GM12875 (cell line): Measurements from ENCODE around the gene EPS8L2.

ENCODE experiments used
- H3K4me3 ChIP-seq: one replicate; pipeline ENCODE4 v1.5.1; 2011; ENCODE audit warnings: low read depth, low read length, control low read depth
- TF ChIP-seq, protein P1 (sequence below): IDR thresholded peaks from 2 replicates; pipeline ENCODE4 v1.5.1; 2011; ENCODE audit warnings: low read depth, mild to moderate bottlenecking, control low read depth, inconsistent platforms, low read length, moderate library complexity, borderline replicate concordance; ENCODE audit not compliant: insufficient read depth

The EPS8L2 gene

DNA sequence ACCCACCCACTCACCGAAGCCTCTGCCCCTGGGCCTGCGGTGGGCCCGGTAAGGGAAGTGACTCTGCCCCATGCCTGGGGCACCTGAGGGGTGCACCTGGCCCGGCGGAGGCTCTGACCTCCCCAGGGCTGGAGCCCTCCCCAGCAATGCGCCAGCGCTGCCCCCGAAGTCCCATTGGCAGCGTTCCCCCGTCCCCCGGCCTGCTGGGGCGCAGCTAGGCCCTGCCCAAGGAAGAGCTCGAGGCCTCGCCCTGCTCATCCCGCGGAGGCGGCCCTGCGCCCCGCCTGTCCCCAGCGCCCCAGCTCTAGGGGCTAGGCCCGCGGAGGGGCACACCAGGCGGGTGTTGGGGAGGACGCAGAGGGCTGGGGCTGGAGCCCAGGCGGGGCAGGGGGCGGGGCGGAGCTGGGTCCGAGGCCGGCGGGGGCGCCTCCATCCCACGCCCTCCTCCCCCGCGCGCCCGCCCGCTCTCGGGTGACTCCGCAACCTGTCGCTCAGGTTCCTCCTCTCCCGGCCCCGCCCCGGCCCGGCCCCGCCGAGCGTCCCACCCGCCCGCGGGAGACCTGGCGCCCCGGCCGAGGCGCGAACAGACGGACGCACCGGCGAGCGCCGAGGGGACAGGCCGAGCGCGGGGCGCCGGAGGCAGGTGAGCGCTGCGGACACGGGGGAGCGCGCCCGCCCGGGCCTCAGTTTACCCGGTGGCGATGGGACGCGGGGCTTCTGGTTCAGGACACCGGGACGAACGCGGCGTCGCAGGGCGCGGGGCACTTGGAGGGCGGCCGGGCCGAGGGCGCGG lies at the start of gene EPS8L2:
Gene EPS8L2 (plus strand): TSS at position 586 of the 793 bp plus-strand sequence. CDS start 3,177 bp downstream, outside the sequence.
- TF ChIP-seq, protein P1, sequence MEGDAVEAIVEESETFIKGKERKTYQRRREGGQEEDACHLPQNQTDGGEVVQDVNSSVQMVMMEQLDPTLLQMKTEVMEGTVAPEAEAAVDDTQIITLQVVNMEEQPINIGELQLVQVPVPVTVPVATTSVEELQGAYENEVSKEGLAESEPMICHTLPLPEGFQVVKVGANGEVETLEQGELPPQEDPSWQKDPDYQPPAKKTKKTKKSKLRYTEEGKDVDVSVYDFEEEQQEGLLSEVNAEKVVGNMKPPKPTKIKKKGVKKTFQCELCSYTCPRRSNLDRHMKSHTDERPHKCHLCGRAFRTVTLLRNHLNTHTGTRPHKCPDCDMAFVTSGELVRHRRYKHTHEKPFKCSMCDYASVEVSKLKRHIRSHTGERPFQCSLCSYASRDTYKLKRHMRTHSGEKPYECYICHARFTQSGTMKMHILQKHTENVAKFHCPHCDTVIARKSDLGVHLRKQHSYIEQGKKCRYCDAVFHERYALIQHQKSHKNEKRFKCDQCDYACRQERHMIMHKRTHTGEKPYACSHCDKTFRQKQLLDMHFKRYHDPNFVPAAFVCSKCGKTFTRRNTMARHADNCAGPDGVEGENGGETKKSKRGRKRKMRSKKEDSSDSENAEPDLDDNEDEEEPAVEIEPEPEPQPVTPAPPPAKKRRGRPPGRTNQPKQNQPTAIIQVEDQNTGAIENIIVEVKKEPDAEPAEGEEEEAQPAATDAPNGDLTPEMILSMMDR, result no peak
- H3K4me3 ChIP-seq, result no peak within 1 kb of the TSS

DNA sequence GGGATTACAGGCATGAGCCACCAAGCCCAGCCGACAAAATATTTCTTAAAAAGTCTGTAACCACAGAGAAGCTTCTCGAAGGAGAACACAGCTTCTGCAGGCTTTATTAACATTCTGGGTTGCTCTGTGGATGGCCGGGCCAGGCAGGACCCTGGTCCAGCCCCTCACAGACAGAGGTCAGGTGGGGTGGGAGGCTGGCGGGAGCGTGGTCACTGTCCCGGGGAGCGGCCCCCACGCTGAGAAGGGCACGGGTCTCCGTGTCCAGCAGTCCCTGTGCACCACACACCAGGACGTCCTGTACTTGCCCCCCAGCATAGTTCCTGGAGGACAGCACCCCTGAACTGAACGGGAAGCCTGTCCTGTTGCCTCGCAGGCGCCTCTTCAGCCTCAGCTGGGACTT lies 49.6 kb upstream of the EPS8L2 start:
- TF ChIP-seq, protein P1, result no peak

DNA sequence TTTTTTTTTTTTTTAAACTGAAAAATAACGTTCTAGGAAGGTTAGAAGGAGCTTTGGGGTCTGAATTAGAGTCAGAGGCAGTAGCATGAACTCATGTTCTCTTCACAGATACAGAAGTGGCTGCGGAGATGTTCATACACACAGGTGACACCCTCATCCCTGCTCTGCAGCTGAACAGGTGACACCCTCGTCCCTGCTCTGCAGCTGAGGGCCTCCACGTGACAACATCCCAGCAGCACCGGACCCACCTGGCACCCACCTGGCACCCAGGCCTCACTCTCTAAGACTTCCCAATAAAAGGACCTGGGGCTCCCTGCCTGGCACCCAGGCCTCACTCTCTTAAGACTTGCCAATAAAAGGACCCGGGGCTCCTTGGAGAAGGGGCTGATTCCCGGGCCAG lies 49.2 kb upstream of the EPS8L2 start:
- TF ChIP-seq, protein P1, result no peak
- no peak overlapping the region for H3K4me3 ChIP-seq

More for the DNA sequence above, 49.6 kb upstream of the EPS8L2 start:
- H3K4me3 ChIP-seq, result no peak overlapping the region

DNA sequence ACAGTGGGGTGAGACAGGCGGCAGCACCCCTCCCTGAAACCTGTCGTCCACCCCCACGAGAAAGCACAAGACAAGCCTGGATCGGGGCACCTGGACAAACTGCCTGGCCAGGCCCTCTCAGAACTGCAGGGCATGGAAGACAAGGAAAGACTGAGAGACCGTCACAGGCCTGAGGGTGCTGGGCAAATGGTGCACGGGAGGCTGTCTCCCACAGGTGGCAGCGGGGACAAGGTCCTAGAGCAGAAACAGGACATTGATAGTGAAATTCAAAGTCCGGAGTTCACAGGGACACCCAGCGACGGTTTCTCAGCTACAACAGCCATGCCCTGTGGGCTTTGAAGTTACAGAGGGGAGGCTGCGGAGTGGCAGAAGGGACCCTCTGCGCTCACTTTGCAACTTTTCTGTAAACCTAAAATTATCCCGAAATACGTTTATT lies 48.3 kb upstream of the EPS8L2 start:
- TF ChIP-seq, protein P1, result no peak

DNA sequence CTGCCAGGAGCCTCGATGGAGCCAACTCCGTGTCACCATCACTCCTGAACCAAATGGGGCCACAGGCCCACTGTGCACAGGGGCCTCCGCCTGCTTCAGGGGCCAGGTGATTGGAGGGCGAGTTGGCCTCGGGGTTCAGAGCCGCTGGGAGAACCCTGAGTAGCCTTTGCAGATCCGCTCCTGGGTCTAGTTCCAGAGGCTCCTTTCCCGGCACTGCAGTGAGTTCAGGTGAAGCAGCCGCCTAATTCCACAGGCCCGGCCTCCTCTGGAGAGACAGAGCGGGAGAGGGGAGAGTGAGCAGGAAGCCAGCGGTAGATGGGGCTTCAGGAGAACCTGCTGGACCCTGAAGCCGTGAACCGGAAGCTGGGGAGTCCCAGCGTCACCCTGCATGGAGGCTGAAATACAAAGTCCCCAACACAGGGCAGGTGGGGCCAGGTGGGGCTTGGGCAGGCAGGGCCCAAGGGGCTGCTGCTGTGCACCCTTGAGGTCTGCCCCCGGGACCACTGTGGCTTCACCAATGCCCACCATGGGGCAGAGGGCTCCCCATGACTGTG lies 46.4 kb upstream of the EPS8L2 start:
- TF ChIP-seq, protein P1, result no peak
- no peak overlapping the region for H3K4me3 ChIP-seq

More for the DNA sequence above, 48.3 kb upstream of the EPS8L2 start:
- H3K4me3 ChIP-seq, result no peak overlapping the region

DNA sequence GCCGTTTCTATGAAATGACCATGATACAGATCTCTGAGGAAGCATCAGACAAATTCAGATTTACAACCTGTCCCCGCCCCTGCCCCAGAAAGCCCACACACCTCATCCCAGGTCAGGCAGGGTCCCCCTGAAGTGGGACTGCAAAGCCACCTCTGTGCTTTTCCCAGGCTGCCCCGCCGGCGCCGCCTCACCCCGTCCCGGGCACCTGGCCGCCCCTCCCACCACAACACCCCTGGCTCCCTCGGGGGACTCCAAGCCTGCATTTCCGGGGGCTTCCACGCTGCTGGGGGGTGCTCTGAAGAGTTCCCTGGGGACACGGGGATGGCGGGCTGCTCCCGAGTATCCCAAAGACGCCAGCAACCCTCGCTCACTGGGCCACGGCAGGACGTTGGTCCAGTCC lies 45.8 kb upstream of the EPS8L2 start:
- H3K4me3 ChIP-seq, result no peak overlapping the region
- TF ChIP-seq, protein P1, result no peak

DNA sequence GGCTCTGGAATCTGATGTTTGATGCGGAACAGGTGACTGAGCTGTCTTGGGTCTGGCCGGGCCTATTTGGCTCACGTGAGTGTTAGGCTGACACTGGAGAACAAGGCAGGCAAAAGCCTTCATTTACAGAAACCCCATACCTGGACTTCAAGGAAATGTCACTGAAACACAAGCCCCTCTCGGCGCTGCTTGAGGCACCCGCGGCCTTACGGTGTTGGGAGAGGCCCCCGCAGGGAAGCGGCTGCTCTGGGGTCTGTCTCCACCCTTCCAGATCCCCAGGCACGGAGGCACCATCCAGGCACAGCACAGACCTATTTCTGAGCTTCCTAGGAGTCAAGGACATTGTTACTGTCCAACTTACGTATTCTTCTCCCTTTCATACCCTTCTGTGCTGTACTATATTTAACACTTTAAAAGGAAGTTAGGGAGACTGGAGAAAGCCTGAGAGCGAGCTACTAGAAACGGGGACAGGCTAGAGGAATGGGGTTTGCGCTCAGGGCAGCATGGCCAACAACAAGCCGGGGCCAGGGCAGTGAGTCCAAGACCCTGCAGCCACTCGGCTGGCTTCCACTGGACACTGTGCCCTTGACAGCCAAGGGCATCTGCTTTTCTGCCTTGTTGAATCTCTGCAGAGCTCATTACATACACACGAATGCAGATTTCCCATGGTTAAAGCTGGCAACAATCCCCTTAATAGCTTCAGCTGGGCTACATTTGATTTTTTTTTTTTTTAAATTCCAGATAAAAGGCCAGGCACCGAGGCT lies 45.2 kb upstream of the EPS8L2 start:
- TF ChIP-seq, protein P1, result no peak

More for the DNA sequence above, 45.2 kb upstream of the EPS8L2 start:
- no peak overlapping the region for H3K4me3 ChIP-seq
